ENCODE measurements around the gene KIFAP3. TPM values are rescaled to one million over a fixed set of nuclear protein-coding genes. Genes with fewer than 3 reads are reported as not detected.
"Not testable (repeated sequence)": the region's sequence is repeated elsewhere in the genome, so short reads cannot be mapped to it uniquely, and the experiment has no call there.

KIFAP3 gene
- total RNA-seq, 1 experiment from 2014 or later = 20.3 TPM

- peak; percentile 12 for DNase-seq (ENCODE audit: low read depth)
Observed at GRCh38 chr1:170063109-170063826, 11.2 kb downstream of the KIFAP3 start.

- DNase-seq (ENCODE audit: low read depth) = not testable (repeated sequence)
Observed at GRCh38 chr1:170061676-170062075, 12.8 kb downstream of the KIFAP3 start.

GRCh38 chr1:170060015-170060520 lies 14.4 kb downstream of the KIFAP3 start:
- DNase-seq (ENCODE audit: low read depth) = not testable (repeated sequence)

GRCh38 chr1:170049176-170049800 lies 25.2 kb downstream of the KIFAP3 start:
- no peak for DNase-seq (ENCODE audit: low read depth)

GRCh38 chr1:170048515-170048914 lies 26.0 kb downstream of the KIFAP3 start:
- DNase-seq (ENCODE audit: low read depth) = no peak

- no peak for DNase-seq (ENCODE audit: low read depth)
Observed at GRCh38 chr1:170044187-170044586, 30.3 kb downstream of the KIFAP3 start.

- no peak for DNase-seq (ENCODE audit: low read depth)
Observed at GRCh38 chr1:170041423-170042192, 32.9 kb downstream of the KIFAP3 start.

- peak; percentile 70 for DNase-seq (ENCODE audit: low read depth)
Observed at GRCh38 chr1:170032531-170033280, 41.8 kb downstream of the KIFAP3 start.

- DNase-seq (ENCODE audit: low read depth) = no peak
Observed at GRCh38 chr1:170030212-170030611, 44.3 kb downstream of the KIFAP3 start.

GRCh38 chr1:170027760-170028159 lies 46.7 kb downstream of the KIFAP3 start:
- no peak for DNase-seq (ENCODE audit: low read depth)

GRCh38 chr1:170020859-170021258 lies 53.6 kb downstream of the KIFAP3 start:
- DNase-seq (ENCODE audit: low read depth) = no peak

GRCh38 chr1:170017478-170017877 lies 57.0 kb downstream of the KIFAP3 start:
- DNase-seq (ENCODE audit: low read depth) = no peak

- peak; percentile 14 for DNase-seq (ENCODE audit: low read depth)
Observed at GRCh38 chr1:170012920-170013319, 61.6 kb downstream of the KIFAP3 start.

GRCh38 chr1:170010443-170010842 lies 64.1 kb downstream of the KIFAP3 start:
- peak; percentile 59 for DNase-seq (ENCODE audit: low read depth)

- DNase-seq (ENCODE audit: low read depth) = no peak
Observed at GRCh38 chr1:170009551-170009950, 64.9 kb downstream of the KIFAP3 start.

GRCh38 chr1:170008745-170009144 lies 65.8 kb downstream of the KIFAP3 start:
- not testable (repeated sequence) for DNase-seq (ENCODE audit: low read depth)

GRCh38 chr1:170003270-170003835 lies 71.1 kb downstream of the KIFAP3 start:
- not testable (repeated sequence) for DNase-seq (ENCODE audit: low read depth)

GRCh38 chr1:170001266-170001665 lies 73.2 kb downstream of the KIFAP3 start:
- no peak for DNase-seq (ENCODE audit: low read depth)

GRCh38 chr1:169999761-170000160 lies 74.7 kb downstream of the KIFAP3 start:
- DNase-seq (ENCODE audit: low read depth) = no peak

- peak; percentile 80 for DNase-seq (ENCODE audit: low read depth)
Observed at GRCh38 chr1:169999331-169999741, 75.2 kb downstream of the KIFAP3 start.

- DNase-seq (ENCODE audit: low read depth) = no peak
Observed at GRCh38 chr1:169995993-169996392, 78.5 kb downstream of the KIFAP3 start.

All from LHCN-M2 (cell line).